ENCODE measurements around the gene GFY.

The GFY gene

GRCh38 chr19:49433240-49433901, 8.2 kb downstream of the GFY start:
- Histone ChIP-seq H3K4me3 (ENCODE audit: low read depth, low read length) (no peak overlapping the region), H3K27ac (ENCODE audit: extremely low read depth, low read depth, low read length) (no peak overlapping the region), H3K9me3 (ENCODE audit: control insufficient read depth, insufficient read depth, low read depth, low read length) (no peaks in the 10 kb centered on the region), H3K36me3 (ENCODE audit: control insufficient read depth in 2 of 2, insufficient read depth in 1 of 2, low read length in 2 of 2) (no peaks in the 10 kb centered on the region), H3K4me1 (ENCODE audit: control insufficient read depth, insufficient read depth, low read length) (no peaks in the 10 kb centered on the region)
- ChIA-PET POLR2A (interaction anchor here (0.5 kb wide), 1 partner anchor 51 kb away, joined by 10 read pairs; no protein-coding TSS in a partner anchor), CTCF (interaction anchor here (0.6 to 0.7 kb wide), 2 partner anchors 16 to 591 kb away, joined by 3 read pairs; no protein-coding TSS in a partner anchor)
- TF ChIP-seq ZNF747 (tag by site-specific recombination; IDR thresholded peaks at IDR 0.05) (no peak), KLF8 (tag by site-specific recombination; IDR thresholded peaks at IDR 0.05) (no peak), ZNF600 (tag by site-specific recombination; IDR thresholded peaks at IDR 0.05) (no peak), ZBTB8A (tag by site-specific recombination; IDR thresholded peaks at IDR 0.05) (no peak), ZNF768 (tag by site-specific recombination; IDR thresholded peaks at IDR 0.05) (no peak), ZNF24 (tag by site-specific recombination; IDR thresholded peaks at IDR 0.05) (no peak), ZNF114 (tag by site-specific recombination; IDR thresholded peaks at IDR 0.05) (no peak)

- Histone ChIP-seq H3K9me3 (ENCODE audit: control insufficient read depth, insufficient read depth, low read depth, low read length) (no peaks in the 10 kb centered on the region), H3K4me1 (ENCODE audit: control insufficient read depth, insufficient read depth, low read length) (no peaks in the 10 kb centered on the region), H3K36me3 (ENCODE audit: control insufficient read depth in 2 of 2, insufficient read depth in 1 of 2, low read length in 2 of 2) (no peaks in the 10 kb centered on the region), H3K4me3 (ENCODE audit: low read depth, low read length) (no peak overlapping the region), H3K27ac (ENCODE audit: extremely low read depth, low read depth, low read length) (no peak overlapping the region)
- ChIA-PET POLR2A (interaction anchor here (1.3 kb wide), 1 partner anchor 18 kb away, joined by 3 read pairs; the partner anchor contains the start of gene ALDH16A1), CTCF (interaction anchor here (1.0 to 1.2 kb wide), 2 partner anchors 11 to 17 kb away, joined by 3 to 4 read pairs; no protein-coding TSS in a partner anchor)
- TF ChIP-seq ZBTB44 (tag by site-specific recombination; IDR thresholded peaks at IDR 0.05) (no peak), ZSCAN18 (tag by site-specific recombination; IDR thresholded peaks at IDR 0.05) (no peak), FEZF1 (tag by site-specific recombination; IDR thresholded peaks at IDR 0.05) (no peak), KLF1 (tag by site-specific recombination; IDR thresholded peaks at IDR 0.05) (peak; percentile 86), ZNF449 (tag by site-specific recombination; IDR thresholded peaks at IDR 0.05) (no peak), KLF8 (tag by site-specific recombination; IDR thresholded peaks at IDR 0.05) (0 out of 2 replicates have a peak, but pooled peaks have one; percentile 49), ZNF692 (tag by site-specific recombination; IDR thresholded peaks at IDR 0.05) (no peak), ZNF423 (tag by site-specific recombination; IDR thresholded peaks at IDR 0.05) (no peak), BCL11B (tag by site-specific recombination; IDR thresholded peaks at IDR 0.05; ENCODE audit: low read depth) (no peak), BCL6B (tag by site-specific recombination; IDR thresholded peaks at IDR 0.05) (no peak), ZNF362 (tag by site-specific recombination; IDR thresholded peaks at IDR 0.05) (no peak), ZNF513 (tag by site-specific recombination; IDR thresholded peaks at IDR 0.05) (no peak), YY2 (tag by site-specific recombination; IDR thresholded peaks at IDR 0.05) (no peak), ZNF501 (tag by site-specific recombination; IDR thresholded peaks at IDR 0.05) (no peak)
Measured at GRCh38 chr19:49434907-49435583, 9.9 kb downstream of the GFY start.
